Smooth muscle cell (in vitro differentiated cells): ENCODE results near the gene BRF1. TPM values are rescaled to one million over a fixed set of nuclear protein-coding genes. Genes with fewer than 3 reads are reported as not detected.

Experiments used
- DNase-seq: peaks from one replicate; lab custom pipeline; 2025; ENCODE audit not compliant: unreplicated experiment; lab: John Stamatoyannopoulos, UW
- H2AFZ ChIP-seq: fragments of 200-600 bp; sonication (generic); 2 replicates; pipeline ENCODE4 v1.6.0; 2016; ENCODE audit warnings: antibody characterized with exemption, low read depth, mild to moderate bottlenecking
- H3F3A ChIP-seq: fragments of 200-600 bp; sonication (generic); 2 replicates; pipeline ENCODE4 v1.6.0; 2017; ENCODE audit warnings: antibody characterized with exemption, low read depth
- H3K27ac ChIP-seq: fragments of 200-600 bp; sonication (generic); 2 replicates; pipeline ENCODE4 v1.5.1; 2016; ENCODE audit warnings: low read depth, mild to moderate bottlenecking
- H3K27me3 ChIP-seq: fragments of 200-600 bp; sonication (generic); 2 replicates; pipeline ENCODE4 v1.6.1; 2016; ENCODE audit warnings: low read depth, mild to moderate bottlenecking
- H3K36me3 ChIP-seq: fragments of 200-600 bp; sonication (generic); 2 replicates; pipeline ENCODE4 v1.5.1; 2016; ENCODE audit warnings: low read depth
- H3K4me1 ChIP-seq: fragments of 200-600 bp; sonication (generic); 2 replicates; pipeline ENCODE4 v1.5.1; 2016; ENCODE audit warnings: low read depth
- H3K4me2 ChIP-seq: fragments of 200-600 bp; sonication (generic); 2 replicates; pipeline ENCODE4 v1.6.0; 2016; ENCODE audit warnings: mild to moderate bottlenecking
- H3K4me3 ChIP-seq: fragments of 200-600 bp; sonication (generic); 2 replicates; pipeline ENCODE4 v1.5.1; 2016; ENCODE audit warnings: mild to moderate bottlenecking
- H3K79me2 ChIP-seq: fragments of 200-600 bp; sonication (generic); 2 replicates; pipeline ENCODE4 v1.6.0; 2016; ENCODE audit warnings: low read depth, mild to moderate bottlenecking
- H3K9ac ChIP-seq: fragments of 200-600 bp; sonication (generic); 2 replicates; pipeline ENCODE4 v1.6.0; 2016; ENCODE audit warnings: low read depth
- H3K9me3 ChIP-seq: fragments of 200-600 bp; sonication (generic); replicated peaks from 2 replicates; pipeline ENCODE4 v1.5.1; 2016; ENCODE audit warnings: low read depth
- H4K20me1 ChIP-seq: fragments of 200-600 bp; sonication (generic); 2 replicates; pipeline ENCODE4 v1.6.0; 2016; ENCODE audit warnings: low read depth
- CTCF ChIP-seq: fragments of 200-600 bp; sonication (generic); IDR thresholded peaks from 2 replicates; pipeline ENCODE4 v1.5.1; 2017; ENCODE audit warnings: borderline replicate concordance, mild to moderate bottlenecking, antibody characterized with exemption; ENCODE audit not compliant: insufficient read depth, poor library complexity, severe bottlenecking
- WGBS: methylation state at CpG from one replicate; pipeline ENCODE4 v1.1.7; 2016; ENCODE audit warnings: low lambda C conversion rate; 5-methylcytosine and 5-hydroxymethylcytosine counted together
- polyA plus RNA-seq: library from polyadenylated mRNA; unstranded; fragments of >200 nt; fragmentation: Nextera tagmentation; extraction: Ambion mirVana; gene quantifications from 2 replicates; pipeline ENCODE4 v1.2.1, GENCODE V29; 2016
- total RNA-seq: library from RNA; depleted of rRNA; stranded (reverse); fragments of >200 nt; gene quantifications from 2 replicates; pipeline ENCODE4 v1.2.3, GENCODE V29; 2014

The BRF1 gene
- total and polyA plus RNA-seq, 2 experiments from 2014 or later = 12.5 to 15.9 TPM

GRCh38 chr14:105256292-105256960 is 44.4 kb downstream of the BRF1 start:
- Histone ChIP-seq H3K27ac (no peak overlapping the region), H3K4me3 (no peak overlapping the region), H3K27me3 (no peaks in the 10 kb centered on the region), H3K4me2 (no peak overlapping the region), H2AFZ (no peak overlapping the region), H4K20me1 (peaks cover 52% of the 10 kb centered on the region), H3K36me3 (no peaks in the 10 kb centered on the region), H3K9ac (no peak overlapping the region), H3K79me2 (no peaks in the 10 kb centered on the region), H3K9me3 (no peaks in the 10 kb centered on the region), H3F3A (no peaks in the 10 kb centered on the region), H3K4me1 (no peaks in the 10 kb centered on the region)
- DNase-seq = no peak
- no peak for TF ChIP-seq CTCF
- WGBS = 97% methylated on average over 19 of the region's 19 CpGs

GRCh38 chr14:105255021-105255507 is 45.7 kb downstream of the BRF1 start:
- WGBS = 50% methylated on average over 6 of the region's 6 CpGs

GRCh38 chr14:105253329-105253682 is 47.5 kb downstream of the BRF1 start:
- Histone ChIP-seq H3K4me2 (no peak overlapping the region), H3K4me1 (no peaks in the 10 kb centered on the region), H3K9me3 (no peaks in the 10 kb centered on the region), H3K9ac (no peak overlapping the region), H3K27me3 (no peaks in the 10 kb centered on the region), H3K4me3 (no peak overlapping the region), H4K20me1 (peaks cover 69% of the 10 kb centered on the region), H3K27ac (no peak overlapping the region), H2AFZ (no peak overlapping the region), H3F3A (no peaks in the 10 kb centered on the region), H3K36me3 (no peaks in the 10 kb centered on the region), H3K79me2 (no peaks in the 10 kb centered on the region)
- TF ChIP-seq CTCF = no peak
- DNase-seq = no peak
- WGBS = 95% methylated on average over 9 of the region's 9 CpGs

More at GRCh38 chr14:105255021-105255507, 45.7 kb downstream of the BRF1 start:
- H3F3A ChIP-seq = no peaks in the 10 kb centered on the region
- H3K36me3 ChIP-seq = no peaks in the 10 kb centered on the region
- peaks cover 66% of the 10 kb centered on the region for H4K20me1 ChIP-seq
- H3K9me3 ChIP-seq = no peaks in the 10 kb centered on the region
- TF ChIP-seq CTCF = no peak
- H3K27me3 ChIP-seq = no peaks in the 10 kb centered on the region
- no peak overlapping the region for H3K27ac ChIP-seq
- H3K79me2 ChIP-seq = no peaks in the 10 kb centered on the region
- H3K4me1 ChIP-seq = no peaks in the 10 kb centered on the region
- H3K9ac ChIP-seq = no peak overlapping the region
- no peak for DNase-seq
- H3K4me2 ChIP-seq = no peak overlapping the region
- no peak overlapping the region for H3K4me3 ChIP-seq
- no peak overlapping the region for H2AFZ ChIP-seq
